Activated CD4-positive, alpha-beta T cell treated with anti-CD3 and anti-CD28 coated beads, Interleukin-2, Interleukin-4, amounts not matched to agents 100 ng/mL and 50 ng/mL, durations not matched to agents 16 hours and 8 hours (primary cell): ENCODE measurements around the gene ZNF765.
"Not testable (repeated sequence)": the region's sequence is repeated elsewhere in the genome, so short reads cannot be mapped to it uniquely, and the experiment has no call there.

Experiments used
- DNase-seq: peaks from one replicate; pipeline ENCODE4 v3.0.0-alpha.2; 2020; ENCODE audit warnings: low spot score

The ZNF765 gene

GRCh38 chr19:53422551-53422950 is 27.6 kb downstream of the ZNF765 start:
- DNase-seq = no peak

GRCh38 chr19:53423074-53423473 is 28.1 kb downstream of the ZNF765 start:
- not testable (repeated sequence) for DNase-seq

GRCh38 chr19:53423680-53424079 is 28.7 kb downstream of the ZNF765 start:
- not testable (repeated sequence) for DNase-seq

- peak; percentile 47 for DNase-seq
These were observed 30.1 kb downstream of the ZNF765 start for GRCh38 chr19:53424968-53425597.

GRCh38 chr19:53431399-53432087 is 36.6 kb downstream of the ZNF765 start, which contains the start of gene ZNF761:
Gene ZNF761, plus strand, starts transcription at chr19:53431984. Its CDS starts 15,285 bp downstream, at chr19:53447269.
- DNase-seq = peak; percentile 94

- peak; percentile 4 for DNase-seq
These were observed 37.2 kb downstream of the ZNF765 start for GRCh38 chr19:53432088-53432661.

GRCh38 chr19:53443809-53444208 is 48.9 kb downstream of the ZNF765 start:
- not testable (repeated sequence) for DNase-seq

- DNase-seq = not testable (repeated sequence)
These were observed 52.2 kb downstream of the ZNF765 start for GRCh38 chr19:53447196-53447595.

- DNase-seq = no peak
These were observed 60.9 kb downstream of the ZNF765 start for GRCh38 chr19:53455828-53456227.

- not testable (repeated sequence) for DNase-seq
These were observed 65.3 kb downstream of the ZNF765 start for GRCh38 chr19:53460131-53460721.

- no peak for DNase-seq
These were observed 66.9 kb downstream of the ZNF765 start for GRCh38 chr19:53461866-53462265.

GRCh38 chr19:53462861-53463260 is 67.9 kb downstream of the ZNF765 start:
- no peak for DNase-seq

GRCh38 chr19:53463263-53463662 is 68.3 kb downstream of the ZNF765 start:
- no peak for DNase-seq

GRCh38 chr19:53466726-53467484 is 72.0 kb downstream of the ZNF765 start:
- DNase-seq = no peak

- DNase-seq = peak; percentile 77
These were observed 72.7 kb downstream of the ZNF765 start, which contains the start of gene ZNF813 for GRCh38 chr19:53467485-53468262. Gene ZNF813, plus strand, starts transcription at chr19:53467733. Its CDS starts 16,090 bp downstream, at chr19:53483823.

- not testable (repeated sequence) for DNase-seq
These were observed 73.7 kb downstream of the ZNF765 start for GRCh38 chr19:53468628-53469027.

GRCh38 chr19:53471916-53472315 is 77.0 kb downstream of the ZNF765 start:
- DNase-seq = no peak

GRCh38 chr19:53474832-53475231 is 79.9 kb downstream of the ZNF765 start:
- not testable (repeated sequence) for DNase-seq

- not testable (repeated sequence) for DNase-seq
These were observed 80.5 kb downstream of the ZNF765 start for GRCh38 chr19:53475470-53475869.
